Fibroblast of lung (primary cell): Measurements from ENCODE around the gene LAMC3. TPM values are rescaled to one million over a fixed set of nuclear protein-coding genes. Genes with fewer than 3 reads are reported as not detected.

Source experiments
- DNase-seq, 2 donors: peaks; one replicate each; pipeline versions ENCODE4 v3.0.0 to v3.0.0-alpha.2; 2010; ENCODE audit warnings: low read depth in 2 of 2
- H2AFZ ChIP-seq: 2 replicates; pipeline ENCODE4 v1.5.1; 2012; ENCODE audit warnings: low read length, control low read depth, inconsistent platforms
- H3K27ac ChIP-seq: 2 replicates; pipeline ENCODE4 v1.5.1; 2011; ENCODE audit warnings: low read length, control low read depth; ENCODE audit not compliant: insufficient read depth
- H3K27me3 ChIP-seq: 2 replicates; pipeline ENCODE4 v1.5.1; 2011; ENCODE audit warnings: mild to moderate bottlenecking, low read length; ENCODE audit not compliant: control insufficient read depth, insufficient read depth
- H3K36me3 ChIP-seq: 2 replicates; pipeline ENCODE4 v1.5.1; 2011; ENCODE audit warnings: low read length; ENCODE audit not compliant: control insufficient read depth, insufficient read depth
- H3K4me1 ChIP-seq: 2 replicates; pipeline ENCODE4 v1.5.1; 2011; ENCODE audit warnings: low read length; ENCODE audit not compliant: control insufficient read depth, insufficient read depth; ENCODE audit errors: extremely low read depth
- H3K4me2 ChIP-seq: 2 replicates; pipeline ENCODE4 v1.5.1; 2011; ENCODE audit warnings: low read length, control low read depth; ENCODE audit not compliant: insufficient read depth; ENCODE audit errors: extremely low read depth
- H3K4me3 ChIP-seq, 4 experiments: fragments of 200-600 bp in 1 of 4; sonication (generic) in 1 of 4; replicated peaks in 1 of 4; 2 replicates each; pipeline ENCODE4 v1.5.1; 2011 to 2016; ENCODE audit warnings: low read length in 4 of 4, low read depth in 3 of 4, mild to moderate bottlenecking in 3 of 4, control low read depth in 2 of 4, inconsistent platforms in 1 of 4, mixed read lengths in 1 of 4; ENCODE audit not compliant: insufficient read depth in 1 of 4; ENCODE audit errors: control extremely low read depth in 1 of 4
- H3K79me2 ChIP-seq: 2 replicates; pipeline ENCODE4 v1.5.1; 2012; ENCODE audit warnings: mild to moderate bottlenecking, low read length, inconsistent platforms; ENCODE audit not compliant: control insufficient read depth, insufficient read depth
- H3K9ac ChIP-seq: 2 replicates; pipeline ENCODE4 v1.5.1; 2011; ENCODE audit warnings: mild to moderate bottlenecking, low read length, control low read depth; ENCODE audit not compliant: insufficient read depth
- H3K9me3 ChIP-seq: 2 replicates; pipeline ENCODE4 v1.5.1; 2012; ENCODE audit warnings: low read depth, low read length; ENCODE audit not compliant: control insufficient read depth, insufficient read depth
- H4K20me1 ChIP-seq: 2 replicates; pipeline ENCODE4 v1.5.1; 2011; ENCODE audit warnings: low read length; ENCODE audit not compliant: control insufficient read depth, insufficient read depth; ENCODE audit errors: extremely low read depth
- CTCF ChIP-seq, 2 donors: IDR thresholded peaks in 1 of 2; conservative IDR thresholded peaks in 1 of 2; 1 replicate in 1 of 2; 2 replicates in 1 of 2; pipeline ENCODE4 v1.5.1; 2011 to 2012; ENCODE audit warnings: low read length in 2 of 2, control low read depth in 1 of 2, inconsistent platforms in 1 of 2, low read depth in 1 of 2, mild to moderate bottlenecking in 1 of 2
- EZH2 ChIP-seq: IDR thresholded peaks from 2 replicates; pipeline ENCODE4 v1.5.1; 2012; ENCODE audit warnings: low read length, control low read depth, mild to moderate bottlenecking; ENCODE audit errors: missing control alignments
- polyA plus RNA-seq, 2 donors: library from polyadenylated mRNA; depleted of rRNA in 1 of 2; stranded (reverse) in 1 of 2; unstranded in 1 of 2; fragments of >200 nt; gene quantifications; 2 replicates each; pipeline ENCODE4 v1.2.1, GENCODE V29; 2011 to 2012; ENCODE audit warnings: missing spikeins in 1 of 2
- total RNA-seq: library from RNA; depleted of rRNA; stranded (reverse); fragments of >200 nt; gene quantifications from 2 replicates; pipeline ENCODE4 v1.2.1, GENCODE V29; 2014

LAMC3 gene
- total and polyA plus RNA-seq, 2 donors (not counting 1 experiment from before 2014, with no cell fraction given): 0.17 to 1.4 TPM

GRCh38 chr9:131121346-131121745 lies 112.4 kb downstream of the LAMC3 start:
- H3K9ac ChIP-seq: no peak overlapping the region
- no peaks in the 10 kb centered on the region for H3K9me3 ChIP-seq
- no peak overlapping the region for H3K27ac ChIP-seq
- H3K4me3 ChIP-seq: no peak overlapping the region
- H3K4me1 ChIP-seq: peaks cover 3% of the 10 kb centered on the region
- no peaks in the 10 kb centered on the region for H3K36me3 ChIP-seq
- no peak overlapping the region for H3K4me2 ChIP-seq
- peaks cover 3% of the 10 kb centered on the region for H3K27me3 ChIP-seq
- H2AFZ ChIP-seq: no peak overlapping the region
- DNase-seq: no peak
- H3K79me2 ChIP-seq: peaks cover 9% of the 10 kb centered on the region
- no peaks in the 10 kb centered on the region for H4K20me1 ChIP-seq
- TF ChIP-seq CTCF (conservative IDR thresholded peaks at IDR 0.05 in 1 of 2, IDR thresholded peaks at IDR 0.05 in 1 of 2; ENCODE audit: low read depth in 1 of 2, low read length in 2 of 2) (no peak), EZH2 (no peak)

GRCh38 chr9:131122158-131122557 lies 113.2 kb downstream of the LAMC3 start:
- Histone ChIP-seq H3K36me3 (no peaks in the 10 kb centered on the region), H3K4me1 (peaks cover 4% of the 10 kb centered on the region), H2AFZ (no peak overlapping the region), H3K9me3 (no peaks in the 10 kb centered on the region), H3K27me3 (peaks cover 3% of the 10 kb centered on the region), H4K20me1 (no peaks in the 10 kb centered on the region), H3K9ac (no peak overlapping the region), H3K27ac (no peak overlapping the region), H3K4me2 (no peak overlapping the region), H3K79me2 (peaks cover 15% of the 10 kb centered on the region), H3K4me3 (no peak overlapping the region)
- DNase-seq: no peak
- TF ChIP-seq CTCF (conservative IDR thresholded peaks at IDR 0.05 in 1 of 2, IDR thresholded peaks at IDR 0.05 in 1 of 2; ENCODE audit: low read depth in 1 of 2, low read length in 2 of 2) (no peak), EZH2 (no peak)

GRCh38 chr9:131125038-131125287 lies 116.0 kb downstream of the LAMC3 start:
- peak overlapping the region; percentile 88 for H3K4me2 ChIP-seq
- H3K27ac ChIP-seq: peak overlapping the region; percentile 91
- peaks cover 1% of the 10 kb centered on the region for H4K20me1 ChIP-seq
- no peaks in the 10 kb centered on the region for H3K9me3 ChIP-seq
- no peak for DNase-seq
- H3K4me3 ChIP-seq: peak overlapping the region; percentile 64 to 97 (median 94)
- peak overlapping the region; percentile 27 for H2AFZ ChIP-seq
- H3K79me2 ChIP-seq: peaks cover 15% of the 10 kb centered on the region
- H3K4me1 ChIP-seq: peaks cover 4% of the 10 kb centered on the region
- no peak for TF ChIP-seq EZH2
- TF ChIP-seq CTCF (conservative IDR thresholded peaks at IDR 0.05 in 1 of 2, IDR thresholded peaks at IDR 0.05 in 1 of 2; ENCODE audit: low read depth in 1 of 2, low read length in 2 of 2): no peak
- H3K9ac ChIP-seq: peak overlapping the region; percentile 46
- peaks cover under 1% of the 10 kb centered on the region for H3K27me3 ChIP-seq
- H3K36me3 ChIP-seq: peaks cover 5% of the 10 kb centered on the region
